Endodermal cell (in vitro differentiated cells): ENCODE results near the gene RRP8. TPM values are rescaled to one million over a fixed set of nuclear protein-coding genes. Genes with fewer than 3 reads are reported as not detected.

Source experiments
- DNase-seq: peaks from one replicate; pipeline ENCODE4 v3.0.0-alpha.2; 2017
- H3K27ac ChIP-seq: 2 replicates; pipeline ENCODE4 v1.5.1; 2013; ENCODE audit warnings: mild to moderate bottlenecking, low read depth, low read length, moderate library complexity
- H3K27me3 ChIP-seq: 2 replicates; pipeline ENCODE4 v1.6.1; 2013; ENCODE audit warnings: mild to moderate bottlenecking, low read length, moderate library complexity; ENCODE audit not compliant: insufficient read depth, control insufficient read depth, poor library complexity, severe bottlenecking
- H3K36me3 ChIP-seq: 2 replicates; pipeline ENCODE4 v1.7.0; 2013; ENCODE audit warnings: mild to moderate bottlenecking, low read length, moderate library complexity; ENCODE audit not compliant: control insufficient read depth, insufficient read depth
- H3K4me1 ChIP-seq: one replicate; pipeline ENCODE4 v1.7.0; 2013; ENCODE audit warnings: low read length; ENCODE audit not compliant: control insufficient read depth, insufficient read depth
- H3K4me3 ChIP-seq: 2 replicates; pipeline ENCODE4 v1.5.1; 2013; ENCODE audit warnings: mild to moderate bottlenecking, low read length, moderate library complexity
- H3K9ac ChIP-seq: 2 replicates; pipeline ENCODE4 v1.6.1; 2013; ENCODE audit warnings: mild to moderate bottlenecking, low read length, moderate library complexity; ENCODE audit not compliant: poor library complexity, severe bottlenecking; ENCODE audit errors: extremely low read depth
- H3K9me3 ChIP-seq: 2 replicates; pipeline ENCODE4 v1.6.1; 2013; ENCODE audit warnings: mild to moderate bottlenecking, low read length, moderate library complexity; ENCODE audit not compliant: control insufficient read depth
- H3K27ac Mint-ChIP-seq: 2 replicates; pipeline ENCODE4 v1.8.0; 2020; ENCODE audit warnings: mixed read lengths
- H3K27me3 Mint-ChIP-seq: 2 replicates; pipeline ENCODE4 v1.8.0; 2021; ENCODE audit warnings: mild to moderate bottlenecking, mixed read lengths; ENCODE audit not compliant: insufficient read depth
- H3K36me3 Mint-ChIP-seq: 2 replicates; pipeline ENCODE4 v1.8.0; 2020; ENCODE audit warnings: low read depth, mixed read lengths
- H3K4me1 Mint-ChIP-seq: 2 replicates; pipeline ENCODE4 v1.8.0; 2020; ENCODE audit warnings: mixed read lengths
- H3K4me3 Mint-ChIP-seq: 2 replicates; pipeline ENCODE4 v1.8.0; 2020; ENCODE audit warnings: mild to moderate bottlenecking, moderate library complexity, mixed read lengths
- H3K9me3 Mint-ChIP-seq: 2 replicates; pipeline ENCODE4 v1.8.0; 2020; ENCODE audit warnings: mild to moderate bottlenecking, mixed read lengths
- whole genome bisulfite sequencing, 2 experiments: methylation state at CpG; one replicate each; pipeline versions ENCODE4 v1.1.5 to v1.1.7; 2013; ENCODE audit warnings: missing lambda C conversion rate in 2 of 2, mixed read lengths in 1 of 2; ENCODE audit not compliant: insufficient coverage in 1 of 2, insufficient read length in 1 of 2; 5-methylcytosine and 5-hydroxymethylcytosine counted together
- total RNA-seq, 2 donors: library from RNA; stranded (reverse); fragmentation: NEBNext Ultra II Directional in 1 of 2; extraction: Animal tissue kit (Norgen Biotek cat#: 25700) in 1 of 2; gene quantifications; 2 replicates in 1 of 2; 3 replicates in 1 of 2; pipeline ENCODE4 v1.2.1, GENCODE V29; 2021
- TF ChIP-seq, protein P1 (sequence below): fragments of 200-600 bp; sonication (generic); conservative IDR thresholded peaks from 2 replicates; pipeline ENCODE4 v1.5.0; 2021; ENCODE audit warnings: antibody characterized with exemption, mild to moderate bottlenecking

Gene RRP8
- total RNA-seq, 2 donors from 2014 or later, result 11.0 to 12.8 TPM

DNA sequence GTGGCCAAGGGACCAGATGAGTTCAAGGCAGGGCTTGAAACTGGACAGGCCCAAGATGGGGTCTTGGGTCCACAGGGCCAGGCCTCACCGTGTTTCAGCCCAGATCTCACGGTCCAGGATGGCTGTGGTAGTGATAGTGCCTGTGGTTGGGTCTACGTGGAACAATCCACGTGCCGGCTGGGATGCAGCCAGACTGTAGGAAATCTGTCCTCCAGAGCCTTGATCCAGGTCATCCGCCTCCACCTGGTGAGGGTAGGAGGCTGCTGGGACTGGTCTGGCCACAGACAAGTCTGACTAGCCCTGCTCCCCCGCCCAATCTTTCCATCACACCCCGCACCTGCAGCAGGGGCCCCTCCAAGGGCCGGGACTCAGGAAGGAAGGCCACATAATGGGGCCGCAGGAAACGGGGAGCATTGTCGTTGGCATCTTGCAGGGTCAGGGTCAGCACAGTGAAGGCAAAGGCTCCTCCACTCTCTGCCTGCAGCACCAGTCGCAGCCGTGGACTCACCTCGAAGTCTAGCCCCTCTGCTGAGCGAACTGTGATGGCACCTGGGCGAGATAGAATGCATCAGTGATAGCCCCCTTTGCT lies 22.5 kb upstream of the RRP8 start:
- TF ChIP-seq, protein P1, sequence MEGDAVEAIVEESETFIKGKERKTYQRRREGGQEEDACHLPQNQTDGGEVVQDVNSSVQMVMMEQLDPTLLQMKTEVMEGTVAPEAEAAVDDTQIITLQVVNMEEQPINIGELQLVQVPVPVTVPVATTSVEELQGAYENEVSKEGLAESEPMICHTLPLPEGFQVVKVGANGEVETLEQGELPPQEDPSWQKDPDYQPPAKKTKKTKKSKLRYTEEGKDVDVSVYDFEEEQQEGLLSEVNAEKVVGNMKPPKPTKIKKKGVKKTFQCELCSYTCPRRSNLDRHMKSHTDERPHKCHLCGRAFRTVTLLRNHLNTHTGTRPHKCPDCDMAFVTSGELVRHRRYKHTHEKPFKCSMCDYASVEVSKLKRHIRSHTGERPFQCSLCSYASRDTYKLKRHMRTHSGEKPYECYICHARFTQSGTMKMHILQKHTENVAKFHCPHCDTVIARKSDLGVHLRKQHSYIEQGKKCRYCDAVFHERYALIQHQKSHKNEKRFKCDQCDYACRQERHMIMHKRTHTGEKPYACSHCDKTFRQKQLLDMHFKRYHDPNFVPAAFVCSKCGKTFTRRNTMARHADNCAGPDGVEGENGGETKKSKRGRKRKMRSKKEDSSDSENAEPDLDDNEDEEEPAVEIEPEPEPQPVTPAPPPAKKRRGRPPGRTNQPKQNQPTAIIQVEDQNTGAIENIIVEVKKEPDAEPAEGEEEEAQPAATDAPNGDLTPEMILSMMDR, result no peak
- H3K27ac Mint-ChIP-seq, result no peak overlapping the region
- H3K9me3 Mint-ChIP-seq, result no peaks in the 10 kb centered on the region
- no peaks in the 10 kb centered on the region for H3K9me3 ChIP-seq
- peaks cover 17% of the 10 kb centered on the region for H3K27me3 ChIP-seq
- peaks cover 2% of the 10 kb centered on the region for H3K4me1 Mint-ChIP-seq
- peaks cover 17% of the 10 kb centered on the region for H3K36me3 Mint-ChIP-seq
- no peak for DNase-seq
- H3K4me3 ChIP-seq, result no peak overlapping the region
- H3K9ac ChIP-seq, result no peak overlapping the region
- no peak overlapping the region for H3K27ac ChIP-seq
- no peak overlapping the region for H3K4me3 Mint-ChIP-seq
- H3K27me3 Mint-ChIP-seq, result peaks cover 26% of the 10 kb centered on the region
- H3K4me1 ChIP-seq, result peaks cover 6% of the 10 kb centered on the region
- WGBS, 2 experiments, result 93 to 94% methylated on average over 11 to 17 of the region's 17 CpGs
- peaks cover 48% of the 10 kb centered on the region for H3K36me3 ChIP-seq

DNA sequence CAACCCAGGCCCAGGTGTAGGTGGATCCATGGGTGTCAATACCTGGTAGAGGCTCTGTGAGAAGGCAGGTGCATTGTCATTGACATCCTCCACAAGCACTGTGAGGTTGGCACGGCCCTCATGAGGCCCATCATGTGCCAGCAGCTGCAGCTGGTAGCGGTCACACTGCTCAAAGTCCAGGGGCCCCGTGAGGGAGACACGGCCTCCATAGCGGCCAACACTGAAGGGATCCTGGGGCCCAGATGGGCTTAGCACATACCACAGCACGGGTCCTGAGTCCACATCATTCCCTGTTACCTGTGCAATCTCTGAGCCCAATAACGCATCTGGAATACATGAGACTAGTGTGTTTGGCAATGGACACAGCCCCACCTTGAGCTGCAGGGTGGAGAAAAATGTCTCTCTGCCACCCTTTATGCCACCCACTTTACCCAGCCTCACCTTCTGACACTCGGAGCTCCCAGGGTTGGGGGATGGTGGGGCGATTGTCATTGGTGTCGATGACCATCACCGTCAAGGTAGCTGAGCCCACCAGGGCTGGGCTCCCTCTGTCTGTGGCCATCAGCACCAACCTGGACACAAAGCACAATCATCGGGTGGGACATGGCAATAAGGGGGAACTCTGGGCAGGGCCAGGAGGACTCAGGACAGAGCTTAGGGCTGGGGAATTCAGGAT lies 21.9 kb upstream of the RRP8 start:
- H3K27me3 ChIP-seq, result peaks cover 11% of the 10 kb centered on the region
- Mint-ChIP-seq H3K27ac (no peak overlapping the region), H3K36me3 (peaks cover 17% of the 10 kb centered on the region), H3K4me1 (no peaks in the 10 kb centered on the region), H3K4me3 (no peak overlapping the region), H3K9me3 (no peaks in the 10 kb centered on the region), H3K27me3 (peaks cover 20% of the 10 kb centered on the region)
- H3K36me3 ChIP-seq, result peaks cover 47% of the 10 kb centered on the region
- TF ChIP-seq, protein P1, result no peak
- H3K9me3 ChIP-seq, result no peaks in the 10 kb centered on the region
- no peak overlapping the region for H3K27ac ChIP-seq
- DNase-seq, result no peak
- no peak overlapping the region for H3K9ac ChIP-seq
- H3K4me3 ChIP-seq, result no peak overlapping the region
- H3K4me1 ChIP-seq, result peaks cover 7% of the 10 kb centered on the region
- WGBS, 2 experiments, result 95 to 96% methylated on average over 3 to 12 of the region's 12 CpGs

DNA sequence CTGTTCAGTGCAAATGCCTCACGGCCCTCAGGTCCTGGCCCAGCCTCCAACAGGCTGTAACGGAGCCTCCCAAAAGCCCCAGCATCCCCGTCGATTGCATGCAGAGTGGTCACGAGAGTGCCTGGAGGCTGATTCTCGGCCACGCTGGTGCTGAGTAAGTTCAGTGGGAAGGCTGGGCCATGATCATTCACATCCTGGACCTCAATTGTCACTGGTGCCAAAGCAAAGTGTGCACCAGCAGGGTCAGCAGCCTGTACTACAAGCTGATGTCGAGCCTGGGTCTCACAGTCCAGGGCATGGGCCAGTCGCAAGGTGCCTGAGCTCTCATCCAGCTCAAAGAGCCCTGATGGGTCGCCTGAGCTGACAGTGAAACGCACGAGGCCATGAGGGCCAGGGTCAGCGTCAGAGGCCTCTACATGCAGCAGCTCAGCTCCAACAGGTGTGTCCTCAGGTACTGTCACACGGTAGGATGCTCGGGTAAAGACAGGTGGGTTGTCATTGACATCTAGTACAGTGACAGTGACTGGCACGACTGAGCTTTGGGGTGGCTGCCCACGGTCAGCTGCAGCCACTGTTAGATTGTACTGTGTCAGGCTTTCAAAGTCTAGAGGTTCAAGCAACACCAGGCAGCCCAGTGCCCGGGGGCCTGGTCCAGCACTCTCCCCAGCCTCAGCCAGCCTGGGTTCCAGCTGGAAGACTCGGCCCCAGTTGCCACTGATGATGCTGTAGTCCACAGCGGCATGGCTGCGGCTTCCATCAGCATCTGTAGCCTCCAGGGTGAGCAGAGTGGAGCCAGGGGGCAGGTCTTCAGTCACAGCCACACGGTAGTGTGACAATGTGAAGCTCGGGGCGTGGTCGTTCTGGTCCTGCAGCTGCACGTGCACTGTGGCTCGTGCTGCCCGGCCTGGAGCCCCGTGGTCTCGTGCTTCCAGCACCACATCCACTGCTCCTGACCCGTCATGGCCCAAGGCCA lies 20.3 kb upstream of the RRP8 start:
- Mint-ChIP-seq H3K4me3 (no peak overlapping the region), H3K9me3 (no peaks in the 10 kb centered on the region), H3K4me1 (no peaks in the 10 kb centered on the region), H3K27me3 (peaks cover 6% of the 10 kb centered on the region), H3K27ac (no peak overlapping the region), H3K36me3 (peaks cover 12% of the 10 kb centered on the region)
- Histone ChIP-seq H3K4me3 (no peak overlapping the region), H3K9ac (no peak overlapping the region), H3K36me3 (peaks cover 36% of the 10 kb centered on the region), H3K27me3 (no peaks in the 10 kb centered on the region), H3K9me3 (no peaks in the 10 kb centered on the region), H3K27ac (no peak overlapping the region), H3K4me1 (peaks cover 7% of the 10 kb centered on the region)
- 92 to 95% methylated on average over 25 to 31 of the region's 31 CpGs for WGBS, 2 experiments
- TF ChIP-seq, protein P1, result no peak
- no peak for DNase-seq
